ENCODE measurements around the gene GNAI2.
A peak's percentile ranks its signal among the peaks of the same experiment; 100 is the strongest.
"Not testable (repeated sequence)": the region's sequence is repeated elsewhere in the genome, so short reads cannot be mapped to it uniquely, and the experiment has no call there.

GNAI2 gene

GRCh38 chr3:50228184-50228763 lies 7.7 kb upstream of the GNAI2 start:
- DNase-seq, result not testable (repeated sequence)

- DNase-seq, result no peak
Measured at GRCh38 chr3:50229490-50229889, 6.5 kb upstream of the GNAI2 start.

GRCh38 chr3:50230104-50230793 lies 5.8 kb upstream of the GNAI2 start:
- DNase-seq, result no peak

- DNase-seq, result no peak
Measured at GRCh38 chr3:50230794-50231125, 5.2 kb upstream of the GNAI2 start.

GRCh38 chr3:50231581-50231980 lies 4.4 kb upstream of the GNAI2 start:
- no peak for DNase-seq

GRCh38 chr3:50232303-50232702 lies 3.7 kb upstream of the GNAI2 start:
- DNase-seq, result no peak

GRCh38 chr3:50233176-50233575 lies 2.8 kb upstream of the GNAI2 start:
- DNase-seq, result no peak

GRCh38 chr3:50236484-50237132 lies 604 bp downstream of the GNAI2 start:
- DNase-seq, result no peak

- DNase-seq, result peak; percentile 33 to 37
Measured at GRCh38 chr3:50237133-50237651, 1.2 kb downstream of the GNAI2 start.

GRCh38 chr3:50237754-50238548 lies 1.9 kb downstream of the GNAI2 start:
- DNase-seq, result peak; percentile 87 to 88

GRCh38 chr3:50238549-50239026 lies 2.6 kb downstream of the GNAI2 start:
- peak; percentile 25 to 35 for DNase-seq

GRCh38 chr3:50239649-50240048 lies 3.6 kb downstream of the GNAI2 start:
- no peak for DNase-seq

- no peak for DNase-seq
Measured at GRCh38 chr3:50241163-50241562, 5.2 kb downstream of the GNAI2 start.

- DNase-seq, result no peak
Measured at GRCh38 chr3:50241713-50242380, 5.8 kb downstream of the GNAI2 start.

GRCh38 chr3:50242381-50242770 lies 6.4 kb downstream of the GNAI2 start:
- DNase-seq, result peak in 1 of 2 donors; percentile 24

GRCh38 chr3:50242851-50243542 lies 7.0 kb downstream of the GNAI2 start:
- DNase-seq, result peak; percentile 49 to 86

- no peak for DNase-seq
Measured at GRCh38 chr3:50243543-50243895, 7.5 kb downstream of the GNAI2 start.

- not testable (repeated sequence) for DNase-seq
Measured at GRCh38 chr3:50244813-50245212, 8.8 kb downstream of the GNAI2 start.

- no peak for DNase-seq
Measured at GRCh38 chr3:50245251-50245745, 9.3 kb downstream of the GNAI2 start.

GRCh38 chr3:50245831-50246516 lies 10.0 kb downstream of the GNAI2 start:
- peak; percentile 91 to 93 for DNase-seq

- peak; percentile 82 to 86 for DNase-seq
Measured at GRCh38 chr3:50246517-50246954, 10.5 kb downstream of the GNAI2 start.

All from CD4-positive, alpha-beta T cell treated with Interleukin-4 for 1 hour (primary cell).